SH-SY5Y (cell line): ENCODE measurements around the gene CDK5RAP1.

Experiments
- GATA2 ChIP-seq: IDR thresholded peaks from 2 replicates; pipeline ENCODE4 v1.6.1; 2011; ENCODE audit warnings: mild to moderate bottlenecking, low read depth, low read length
- GATA3 ChIP-seq: IDR thresholded peaks from 2 replicates; pipeline ENCODE4 v1.6.1; 2011; ENCODE audit warnings: low read depth, mild to moderate bottlenecking, low read length, moderate library complexity

DNA sequence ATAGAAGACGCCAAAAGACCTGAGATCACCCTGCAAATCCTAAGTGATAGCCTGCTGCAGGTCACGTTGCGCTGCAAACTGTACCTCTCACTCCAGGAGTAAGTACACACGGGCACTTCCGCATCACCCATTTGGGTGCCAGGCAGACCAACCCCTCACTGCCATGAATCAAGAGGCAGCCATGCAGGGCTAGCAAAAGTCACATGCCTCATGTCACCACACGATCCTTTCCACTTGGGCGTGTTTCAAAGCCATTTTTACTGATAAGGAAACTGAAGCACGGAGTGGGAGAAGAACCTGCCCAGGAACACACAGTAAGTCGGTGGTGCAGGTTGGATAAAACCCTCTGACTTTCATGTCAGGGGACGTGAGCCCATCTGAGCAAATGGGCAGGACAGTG lies 81.3 kb downstream of the CDK5RAP1 start:
- TF ChIP-seq GATA3 (no peak), GATA2 (no peak)
